NCI-H187 treated with DMSO at 0.1 percent for 48 hours (cell line): ENCODE measurements around the gene APEX1.

Experiments used
- DNase-seq: peaks from one replicate; lab custom pipeline; 2025; lab: John Stamatoyannopoulos, UW

APEX1 gene

DNA sequence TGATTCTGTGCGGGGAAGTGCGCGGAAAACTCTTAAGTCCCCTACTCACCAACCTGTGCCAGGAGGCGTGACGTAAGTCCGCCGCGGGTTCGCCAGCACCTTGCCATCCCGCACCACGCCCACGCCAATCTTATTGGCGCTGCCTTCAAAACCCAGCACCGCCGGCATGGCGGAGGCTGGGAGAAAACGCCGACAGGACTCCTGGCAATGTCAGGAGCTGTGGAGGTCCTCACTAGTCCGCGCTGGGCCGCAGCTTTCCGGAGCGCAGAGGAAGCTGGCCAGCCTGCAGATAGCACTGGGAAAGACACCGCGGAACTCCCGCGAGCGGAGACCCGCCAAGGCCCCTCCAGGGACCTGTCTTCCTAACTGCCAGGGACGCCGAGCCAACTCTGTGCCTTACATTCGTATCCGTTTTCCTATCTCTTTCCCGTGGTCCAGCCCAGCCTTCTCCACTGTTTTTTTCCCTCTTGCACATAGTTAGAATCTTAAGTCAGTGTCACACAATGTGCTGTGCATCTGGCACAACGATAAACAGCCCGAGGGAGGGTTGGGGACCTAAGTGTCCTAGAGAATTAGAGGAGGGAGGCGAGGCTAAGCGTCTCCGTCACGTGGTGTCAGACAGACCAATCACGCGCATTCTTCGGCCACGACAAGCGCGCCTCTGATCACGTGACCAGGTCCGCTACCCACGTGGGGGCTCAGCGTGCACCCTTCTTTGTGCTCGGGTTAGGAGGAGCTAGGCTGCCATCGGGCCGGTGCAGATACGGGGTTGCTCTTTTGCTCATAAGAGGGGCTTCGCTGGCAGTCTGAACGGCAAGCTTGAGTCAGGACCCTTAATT is at the start of gene APEX1, which contains the start of gene OSGEP:
TSS of gene APEX1 (plus strand) at position 711 of the 839 bp plus-strand sequence. CDS start 420 bp downstream, outside the sequence.
TSS of gene OSGEP (minus strand) at position 297 of the 839 bp plus-strand sequence. CDS start at position 168, 129 bp downstream.
- peak; percentile 96 for DNase-seq

GRCh38 chr14:20409226-20409625 is 45.8 kb upstream of the APEX1 start:
- no peak for DNase-seq

DNA sequence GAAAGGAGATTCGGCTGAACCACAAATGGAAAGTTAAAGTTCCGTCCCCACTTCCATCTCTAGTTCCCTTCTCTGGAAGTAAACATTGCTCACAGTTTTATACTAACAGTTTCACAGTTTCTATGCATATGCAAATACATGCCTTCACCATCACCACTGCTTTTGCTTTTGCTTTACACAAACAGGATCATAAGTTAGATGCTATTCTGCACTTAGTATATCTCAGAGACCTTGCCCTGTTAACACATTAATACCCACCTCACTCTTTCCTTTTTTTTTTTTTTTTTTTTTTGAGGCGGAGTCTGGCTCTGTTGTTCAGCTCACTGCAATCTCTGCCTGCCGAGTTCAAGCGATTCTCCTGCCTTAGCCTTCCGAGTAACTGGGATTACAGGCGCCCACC is 42.6 kb upstream of the APEX1 start:
- no peak for DNase-seq

DNA sequence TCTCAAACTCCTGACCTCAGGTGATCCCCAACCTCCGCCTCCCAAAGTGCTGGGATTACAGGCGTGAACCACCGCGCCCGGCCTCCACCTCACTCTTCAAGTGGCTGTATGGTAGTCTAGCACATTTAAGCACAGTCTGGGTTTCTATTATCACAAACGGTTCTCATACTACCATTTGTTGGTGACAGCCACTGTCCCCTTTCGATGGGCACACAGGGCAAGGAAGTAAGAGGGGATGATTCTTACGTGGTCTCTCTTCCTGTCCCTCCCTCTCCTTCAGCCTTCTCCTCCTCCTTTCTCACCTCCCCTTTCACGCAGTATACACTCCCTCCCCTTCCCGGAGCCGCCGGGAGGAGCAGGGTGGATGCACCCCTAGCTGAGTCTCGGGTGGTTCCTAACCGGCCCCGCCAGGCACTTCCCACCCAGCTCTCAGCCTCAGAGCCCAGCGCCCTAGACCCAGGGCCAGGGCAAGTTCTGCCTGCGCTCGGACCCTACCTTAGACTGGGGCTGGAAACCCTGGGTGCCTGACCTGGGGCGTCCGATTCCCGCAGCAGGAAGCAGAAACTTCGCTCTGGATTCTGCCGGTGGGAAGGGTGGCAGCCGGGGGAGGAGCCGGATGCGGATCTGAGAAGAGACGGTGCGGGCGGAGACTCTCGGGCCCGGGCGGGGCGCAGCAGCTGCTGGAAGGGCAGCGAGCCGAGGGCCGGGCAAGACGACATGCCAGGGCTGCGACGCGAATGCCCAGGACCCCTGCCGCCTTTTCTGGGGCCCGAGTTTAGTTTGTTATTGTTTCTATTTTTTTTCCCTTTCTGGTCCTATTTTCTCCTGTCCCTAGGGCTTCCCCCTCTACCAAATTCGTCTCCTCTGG is 41.9 kb upstream of the APEX1 start, which contains the start of gene TEP1:
TSS of gene TEP1 (minus strand) at position 626 of the 868 bp plus-strand sequence. CDS start 5,062 bp downstream, outside the sequence.
- DNase-seq = peak; percentile 53

- DNase-seq = no peak
These were observed 41.3 kb upstream of the APEX1 start for GRCh38 chr14:20413744-20414082.

DNA sequence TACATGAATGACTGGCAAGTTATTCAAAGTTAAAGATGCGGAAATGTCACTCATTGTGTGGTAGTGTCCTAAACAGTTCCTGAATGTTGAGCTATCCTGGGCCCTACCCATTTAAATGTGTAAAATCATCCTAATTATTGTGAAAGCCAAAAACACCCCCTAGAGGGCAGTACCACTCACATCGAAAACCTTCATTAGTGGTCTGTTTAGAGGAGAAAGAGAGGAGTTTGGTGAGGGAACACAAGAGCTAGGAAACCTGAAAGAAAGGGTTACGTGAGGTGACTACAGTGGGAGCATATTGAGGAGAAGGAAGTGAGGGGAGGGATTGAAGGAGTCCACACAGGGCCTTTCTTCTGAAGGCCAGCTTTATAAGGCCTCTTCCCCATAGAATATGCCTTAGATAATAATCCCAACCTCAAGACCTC is 39.2 kb upstream of the APEX1 start:
- peak; percentile 55 for DNase-seq

DNA sequence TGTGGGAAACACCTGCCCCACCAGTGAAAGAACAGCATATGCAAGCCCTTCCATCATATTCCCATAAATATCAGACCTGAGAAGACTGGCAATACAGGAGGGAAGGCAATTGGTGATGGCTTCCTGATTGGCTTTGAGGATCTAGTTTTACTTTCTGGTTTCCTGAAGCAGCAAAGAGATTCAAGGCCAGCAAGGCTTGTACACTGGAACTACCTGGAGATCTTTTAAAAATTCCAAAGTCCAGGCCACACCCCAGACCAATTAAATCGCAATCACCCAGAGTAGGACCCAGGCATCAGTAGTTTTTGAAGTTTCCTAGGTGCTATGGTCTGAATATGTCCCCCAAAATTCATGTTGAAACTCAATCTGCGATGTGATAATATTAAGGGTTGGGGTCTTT is 38.8 kb upstream of the APEX1 start:
- no peak for DNase-seq

GRCh38 chr14:20417250-20418186 is 37.5 kb upstream of the APEX1 start:
- no peak for DNase-seq

DNA sequence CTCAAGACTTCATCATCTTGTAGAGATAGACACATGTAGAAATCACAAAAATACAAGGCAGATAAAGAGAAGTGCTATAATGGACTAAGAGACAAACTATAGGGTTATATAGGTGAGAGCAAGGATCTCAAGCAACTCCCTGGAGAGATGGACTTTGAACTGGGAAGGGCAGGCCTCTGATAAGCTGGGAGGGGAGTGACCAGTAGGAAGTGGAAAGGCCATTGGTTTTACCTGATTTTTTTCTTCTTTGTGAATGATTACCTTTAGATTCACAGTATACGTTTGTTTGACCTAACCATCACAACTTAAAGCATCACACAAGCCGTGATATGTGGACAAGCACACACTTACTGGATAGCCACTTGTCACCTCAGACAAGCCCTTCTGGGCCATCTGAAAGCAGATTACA is 36.5 kb upstream of the APEX1 start:
- no peak for DNase-seq

GRCh38 chr14:20419419-20419818 is 35.6 kb upstream of the APEX1 start:
- DNase-seq = no peak

GRCh38 chr14:20421267-20421666 is 33.8 kb upstream of the APEX1 start:
- DNase-seq = no peak

DNA sequence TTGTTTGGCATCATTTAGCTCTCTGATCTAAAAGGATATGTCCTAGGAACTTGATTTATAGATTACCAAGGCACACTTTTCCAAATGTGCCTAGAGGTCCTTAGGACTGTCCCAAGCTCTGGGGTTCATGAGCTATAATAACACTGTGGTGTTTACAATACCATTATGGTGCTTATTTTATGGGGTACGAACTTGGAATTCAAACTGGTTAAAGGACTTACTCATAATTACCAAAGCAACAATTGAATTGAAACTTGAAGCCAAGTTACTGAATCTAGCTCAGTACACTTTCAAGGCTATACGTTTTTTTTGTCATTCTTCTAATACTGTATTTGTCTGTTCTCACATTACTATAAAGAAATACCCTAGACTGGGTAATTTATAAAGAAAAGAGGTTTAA is 32.1 kb upstream of the APEX1 start:
- DNase-seq = no peak

DNA sequence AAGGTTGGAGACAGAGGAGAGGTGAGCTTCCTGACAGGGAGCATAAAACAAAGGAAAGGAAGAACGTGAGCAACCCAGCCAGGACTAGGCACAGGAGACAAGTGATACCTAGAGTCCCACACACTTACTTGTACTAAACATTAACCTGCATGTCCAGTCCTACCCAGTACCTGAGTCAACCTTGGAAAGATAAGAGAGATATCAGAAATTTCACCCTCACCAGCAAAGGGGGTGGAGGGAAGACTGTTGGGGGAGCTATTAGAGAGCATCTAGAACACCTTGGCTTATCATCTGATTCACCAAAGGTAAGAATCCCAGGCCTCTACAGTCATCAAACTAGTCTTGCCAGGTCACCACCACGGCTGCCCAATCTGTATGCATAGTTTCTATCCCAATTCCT is 30.2 kb upstream of the APEX1 start:
- DNase-seq = no peak

DNA sequence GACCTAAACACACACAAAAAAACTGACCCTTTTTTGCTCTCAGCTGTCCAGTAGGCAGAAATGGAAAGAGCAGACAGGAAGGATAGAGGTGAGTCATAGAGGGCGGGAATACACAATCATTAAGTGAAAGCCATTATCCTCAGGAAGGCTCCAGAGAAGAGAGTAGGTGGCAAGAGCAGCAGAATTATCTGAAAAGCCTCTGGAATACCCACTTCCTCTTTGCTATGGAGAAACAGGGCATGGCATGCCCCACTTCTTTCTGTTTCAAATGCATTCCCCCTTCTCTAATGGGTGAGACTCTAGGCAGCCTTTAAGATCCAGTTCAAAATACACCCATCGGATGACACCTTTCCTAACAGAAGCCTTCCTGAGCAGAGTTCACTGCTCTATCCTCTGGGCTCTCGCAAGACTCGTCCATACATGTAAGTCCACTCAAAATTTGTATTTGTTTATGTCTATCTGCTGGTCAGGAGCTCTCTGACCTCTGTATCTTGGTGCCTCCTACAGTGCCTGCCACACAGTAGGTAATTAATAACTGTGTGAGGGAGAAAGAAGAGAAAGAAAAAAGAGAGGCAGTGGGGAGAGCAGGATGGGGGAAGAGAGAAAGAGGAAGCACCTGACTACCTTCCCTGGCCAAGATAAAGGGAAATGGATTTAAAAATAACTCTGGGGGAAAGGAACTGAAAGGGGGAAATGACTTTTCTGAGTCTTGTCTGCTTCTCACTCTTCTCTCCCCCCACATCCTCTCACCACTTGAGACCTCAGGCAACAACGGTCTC is 27.6 kb upstream of the APEX1 start:
- DNase-seq = no peak

GRCh38 chr14:20428010-20428365 is 27.0 kb upstream of the APEX1 start:
- DNase-seq = no peak

- no peak for DNase-seq
These were observed 26.2 kb upstream of the APEX1 start for GRCh38 chr14:20428802-20429201.

- DNase-seq = no peak
These were observed 25.0 kb upstream of the APEX1 start for GRCh38 chr14:20429801-20430669.

GRCh38 chr14:20434701-20435581 is 20.1 kb upstream of the APEX1 start:
- DNase-seq = no peak
